GM12878 (cell line): ENCODE data around the gene PODN.

Source experiments
- CTCF ChIP-seq, 3 experiments: IDR thresholded peaks in 2 of 3; conservative IDR thresholded peaks in 1 of 3; 2 replicates each; pipeline ENCODE4 v1.5.1; 2011; ENCODE audit warnings: low read depth in 3 of 3, low read length in 3 of 3, mild to moderate bottlenecking in 3 of 3, control low read depth in 2 of 3, moderate library complexity in 2 of 3, inconsistent platforms in 1 of 3, mixed read lengths in 1 of 3; ENCODE audit not compliant: control insufficient read depth in 2 of 3, insufficient read depth in 1 of 3; ENCODE audit errors: extremely low read depth in 1 of 3
- NR2C2 ChIP-seq: IDR thresholded peaks from 2 replicates; pipeline ENCODE4 v1.6.1; 2011; ENCODE audit warnings: borderline replicate concordance, low read depth; ENCODE audit not compliant: control insufficient read depth, insufficient read length
- POLR2AphosphoS2 ChIP-seq: IDR thresholded peaks from 2 replicates; pipeline ENCODE4 v1.6.1; 2011; ENCODE audit warnings: low read depth, mild to moderate bottlenecking, low read length, improper control_type of control experiment, moderate library complexity
- RAD21 ChIP-seq: IDR thresholded peaks from 2 replicates; pipeline ENCODE4 v1.6.1; 2011; ENCODE audit warnings: mild to moderate bottlenecking, low read depth, low read length, moderate library complexity; ENCODE audit not compliant: insufficient read depth
- RBBP5 ChIP-seq: fragments of 200-600 bp; sonication (generic); conservative IDR thresholded peaks from 2 replicates; pipeline ENCODE4 v1.6.1; 2016
- SIN3A ChIP-seq: IDR thresholded peaks from 2 replicates; pipeline ENCODE4 v1.6.1; 2012; ENCODE audit warnings: low read depth, low read length, improper control_type of control experiment
- USF1 ChIP-seq: IDR thresholded peaks from 2 replicates; pipeline ENCODE4 v1.6.1; 2011; ENCODE audit warnings: borderline replicate concordance, low read depth, mild to moderate bottlenecking, moderate library complexity, mixed read lengths, low read length; ENCODE audit not compliant: insufficient read depth; ENCODE audit errors: extremely low read length
- USF2 ChIP-seq: IDR thresholded peaks from 2 replicates; pipeline ENCODE4 v1.6.1; 2011; ENCODE audit warnings: low read depth, low read length, improper control_type of control experiment, borderline replicate concordance

GRCh38 chr1:53120659-53121058 lies 58.6 kb downstream of the PODN start:
- TF ChIP-seq SIN3A = no peak
- TF ChIP-seq CTCF (IDR thresholded peaks at IDR 0.05 in 2 of 3, conservative IDR thresholded peaks at IDR 0.05 in 1 of 3; ENCODE audit: control insufficient read depth in 2 of 3, extremely low read depth in 1 of 3, insufficient read depth in 1 of 3, low read depth in 3 of 3, low read length in 3 of 3) = no peak
- no peak for TF ChIP-seq USF2
- no peak for TF ChIP-seq NR2C2
- TF ChIP-seq RBBP5 = no peak
- TF ChIP-seq RAD21 = no peak
- no peak for TF ChIP-seq USF1
- no peak for TF ChIP-seq POLR2AphosphoS2
